Hematopoietic multipotent progenitor cell treated with erythropoietin and hydrocortisone succinate and interleukin-3 and kit ligand, for 4 days (in vitro differentiated cells): ENCODE measurements around the gene OR6C70.
A peak's percentile ranks its signal among the peaks of the same experiment; 100 is the strongest.
"Not testable (repeated sequence)": the region's sequence is repeated elsewhere in the genome, so short reads cannot be mapped to it uniquely, and the experiment has no call there.

Source experiments
- DNase-seq: peaks from one replicate; pipeline ENCODE4 v3.0.0-alpha.2; 2015

Gene OR6C70

DNA sequence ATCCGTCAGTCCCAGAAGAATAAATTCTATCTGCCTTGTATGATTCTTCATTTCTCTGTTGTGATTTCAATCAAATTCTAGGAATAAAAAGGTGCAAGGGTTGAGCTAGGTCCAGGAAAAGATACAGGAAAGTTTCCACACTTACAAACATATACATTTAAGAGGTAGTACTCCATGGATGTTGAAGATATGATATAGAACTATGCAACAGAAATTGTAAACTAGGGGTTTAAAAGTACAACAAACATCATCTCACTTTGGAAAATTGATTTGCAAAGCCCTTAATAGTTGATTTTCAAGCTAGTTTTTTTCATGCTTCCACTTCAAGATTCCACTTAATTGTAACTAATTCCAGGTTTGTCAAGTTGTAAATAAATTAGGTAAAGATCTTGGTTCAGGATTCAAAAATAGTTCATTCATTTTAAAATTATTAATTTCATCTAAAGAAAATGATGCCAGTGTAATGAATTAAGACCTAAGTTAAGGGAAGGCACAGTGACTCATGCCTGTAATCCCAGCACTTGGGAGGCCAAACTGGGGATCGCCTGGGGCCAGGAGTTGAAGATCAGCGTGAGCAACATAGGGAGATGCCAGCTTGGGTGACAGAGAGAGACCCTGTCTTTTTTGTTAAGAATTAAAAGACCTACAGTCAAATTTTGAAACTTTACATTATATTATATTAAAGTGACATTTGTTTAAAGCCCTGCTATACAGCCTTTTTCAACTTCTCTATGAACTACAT, at the start of gene OR6C70:
Gene OR6C70, minus strand, starts transcription at position 51 of the 742 bp plus-strand sequence. Its CDS starts 0 bp downstream, at position 51.
- no peak for DNase-seq

DNA sequence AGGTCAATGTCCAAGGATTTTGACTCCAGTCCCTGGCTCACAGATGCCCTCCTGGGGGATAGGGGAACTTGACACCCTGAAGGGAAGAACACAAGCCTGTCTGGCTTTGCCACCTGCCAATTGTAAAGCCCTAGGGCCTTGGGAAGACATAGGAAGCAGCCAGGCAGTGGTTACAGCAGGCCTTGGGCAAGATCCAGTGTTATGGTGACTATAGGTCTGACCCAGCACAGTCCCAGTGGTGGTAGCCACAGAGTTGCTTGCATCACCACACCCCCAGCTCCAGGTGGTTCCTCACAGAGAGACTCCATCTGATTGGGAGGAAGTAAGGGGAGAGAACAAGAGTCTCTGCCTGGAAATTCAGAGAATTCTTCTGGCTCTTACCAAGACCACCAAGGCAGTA, 46.5 kb upstream of the OR6C70 start:
- DNase-seq = peak; percentile 22

DNA sequence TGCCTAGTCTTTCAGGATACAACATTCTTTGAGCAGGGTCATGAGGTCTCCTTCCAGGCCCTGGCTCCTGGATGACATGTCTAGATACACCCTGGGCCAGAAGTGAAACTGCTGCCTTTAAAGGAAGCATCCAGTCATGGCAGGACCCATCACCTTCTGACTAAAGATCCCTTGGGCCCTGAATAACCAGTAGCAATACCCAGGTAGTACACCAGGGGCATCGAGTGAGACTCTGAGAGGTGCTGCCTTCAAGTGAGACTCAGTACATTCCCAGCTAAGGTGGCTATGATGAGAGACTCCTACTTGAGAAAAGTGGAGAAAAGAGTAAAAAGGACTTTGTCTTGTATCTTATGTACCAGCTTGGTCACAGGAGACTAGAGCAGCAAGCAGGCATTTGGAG, 45.8 kb upstream of the OR6C70 start:
- DNase-seq = peak; percentile 14

DNA sequence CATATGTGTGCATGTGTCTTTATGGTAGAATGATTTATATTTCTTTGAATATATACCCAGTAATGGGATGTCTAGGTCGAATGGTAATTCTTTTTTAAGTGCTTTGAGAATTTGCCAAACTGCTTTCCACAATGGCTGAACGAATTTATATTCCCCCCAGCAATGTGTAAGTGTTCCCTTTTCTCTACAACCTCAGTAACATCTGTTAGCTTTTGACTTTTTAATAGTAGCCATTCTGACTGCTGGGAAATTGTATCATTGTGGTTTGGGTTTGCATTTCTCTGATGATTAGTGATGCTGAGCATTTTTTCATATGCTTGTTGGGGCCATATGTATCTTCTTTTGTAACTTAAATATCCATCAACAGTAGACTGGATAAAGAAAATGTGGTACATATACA, 31.7 kb upstream of the OR6C70 start:
- no peak for DNase-seq

DNA sequence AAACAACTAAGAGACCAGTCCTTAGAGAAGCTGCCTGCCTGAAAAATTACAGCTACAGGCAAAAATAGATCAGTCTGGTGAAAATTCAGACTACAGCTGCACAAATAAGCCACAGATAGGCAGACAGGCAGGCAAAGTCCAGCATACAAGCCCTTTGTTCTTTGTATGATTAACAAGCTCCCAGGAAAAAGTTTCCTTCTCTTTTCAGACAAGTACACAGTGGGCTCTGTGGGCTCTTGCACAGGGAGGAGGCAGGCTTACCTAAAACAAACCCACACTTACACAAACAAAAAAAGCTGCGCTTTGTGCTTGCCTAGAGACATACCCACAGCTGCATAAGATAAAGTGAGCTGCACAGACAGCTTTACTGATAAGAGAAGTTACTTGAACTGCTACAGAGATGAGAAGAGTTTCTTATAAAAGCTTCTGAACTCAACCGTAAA, 29.9 kb upstream of the OR6C70 start:
- peak; percentile 81 for DNase-seq

DNA sequence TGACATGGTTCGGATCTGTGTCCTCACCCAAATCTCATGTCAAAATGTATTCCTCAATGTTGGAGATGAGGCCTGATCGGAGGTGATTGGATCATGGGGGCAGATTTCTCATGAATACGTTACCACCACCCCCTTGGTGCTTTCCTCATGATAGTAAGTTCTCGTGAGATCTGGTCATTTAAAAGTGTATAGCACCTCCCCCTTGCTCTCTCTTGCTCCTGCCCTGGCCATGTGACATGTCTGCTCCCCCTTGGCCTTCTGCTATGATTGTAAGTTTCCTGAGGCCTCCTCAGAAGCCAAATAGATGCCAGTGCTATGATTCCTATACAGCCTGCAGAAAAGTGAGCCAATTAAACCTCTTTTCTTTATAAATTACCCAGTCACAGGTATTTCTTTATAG, 29.3 kb upstream of the OR6C70 start:
- DNase-seq = peak; percentile 4

DNA sequence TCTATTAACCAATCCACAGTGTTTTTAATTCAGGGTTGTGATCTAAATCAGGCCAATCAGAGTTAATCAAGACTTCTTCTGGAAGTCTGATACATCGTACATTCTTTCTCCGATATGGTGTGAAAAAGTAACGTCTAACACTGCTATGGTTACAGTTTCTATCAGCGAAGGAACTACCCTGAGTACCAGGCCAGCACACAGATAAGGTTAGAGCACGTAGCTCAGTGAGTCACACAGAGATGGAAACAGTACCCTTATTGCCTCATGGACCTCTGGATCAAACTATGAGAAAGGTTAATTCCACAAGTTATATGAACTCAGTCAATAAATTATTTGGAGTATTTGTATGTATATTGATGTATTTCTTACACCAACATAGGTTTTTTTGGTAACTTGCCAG, 25.6 kb upstream of the OR6C70 start:
- DNase-seq = no peak

DNA sequence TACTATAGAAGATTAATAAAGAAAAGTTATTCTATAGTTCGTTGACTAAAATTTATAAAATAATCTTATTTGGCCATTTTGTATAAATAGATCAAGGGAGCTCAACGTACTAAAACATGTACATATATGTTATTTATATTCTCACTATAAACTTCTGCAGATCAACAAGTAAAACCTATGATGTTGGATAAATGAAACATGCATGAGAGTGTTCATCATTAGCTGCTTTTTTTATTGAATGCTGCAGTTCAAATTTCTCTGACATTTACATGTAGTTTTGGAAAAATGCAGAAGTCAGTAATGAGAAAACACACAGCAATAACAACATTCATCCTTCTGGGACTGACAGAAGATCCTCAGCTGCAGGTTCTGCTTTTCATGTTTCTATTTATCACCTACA, 22.1 kb upstream of the OR6C70 start, which contains the start of gene OR6C68:
Gene OR6C68, plus strand, starts transcription at position 301 of the 400 bp plus-strand sequence. Its CDS starts 0 bp downstream, at position 301.
- DNase-seq = no peak

DNA sequence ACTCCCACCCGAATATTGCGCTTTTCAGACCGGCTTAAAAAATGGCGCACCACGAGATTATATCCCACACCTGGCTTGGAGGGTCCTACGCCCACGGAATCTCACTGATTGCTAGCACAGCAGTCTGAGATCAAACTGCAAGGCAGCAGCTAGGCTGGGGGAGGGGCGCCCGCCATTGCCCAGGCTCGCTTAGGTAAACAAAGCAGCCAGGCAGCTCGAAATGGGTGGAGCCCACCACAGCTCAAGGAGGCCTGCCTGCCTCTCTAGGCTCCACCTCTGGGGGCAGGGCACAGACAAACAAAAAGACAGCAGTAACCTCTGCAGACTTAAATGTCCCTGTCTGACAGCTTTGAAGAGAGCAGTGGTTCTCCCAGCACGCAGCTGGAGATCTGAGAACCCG, 14.3 kb upstream of the OR6C70 start:
- DNase-seq = not testable (repeated sequence)

DNA sequence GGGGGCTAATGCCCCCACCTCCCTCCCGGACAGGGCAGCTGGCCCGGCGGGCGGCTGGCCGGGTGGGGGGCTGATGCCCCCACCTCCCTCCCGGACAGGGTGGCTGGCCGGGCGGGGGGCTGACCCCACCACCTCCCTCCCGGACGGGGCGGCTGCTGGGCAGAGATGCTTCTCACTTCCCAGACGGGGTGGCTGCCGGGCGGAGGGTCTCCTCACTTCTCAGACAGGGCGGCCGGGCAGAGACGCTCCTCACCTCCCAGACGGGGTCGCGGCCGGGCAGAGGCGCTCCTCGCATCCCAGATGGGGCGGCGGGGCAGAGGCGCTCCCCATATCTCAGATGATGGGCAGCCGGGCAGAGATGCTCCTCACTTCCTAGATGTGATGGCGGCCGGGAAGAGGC, 9.2 kb upstream of the OR6C70 start:
- not testable (repeated sequence) for DNase-seq

DNA sequence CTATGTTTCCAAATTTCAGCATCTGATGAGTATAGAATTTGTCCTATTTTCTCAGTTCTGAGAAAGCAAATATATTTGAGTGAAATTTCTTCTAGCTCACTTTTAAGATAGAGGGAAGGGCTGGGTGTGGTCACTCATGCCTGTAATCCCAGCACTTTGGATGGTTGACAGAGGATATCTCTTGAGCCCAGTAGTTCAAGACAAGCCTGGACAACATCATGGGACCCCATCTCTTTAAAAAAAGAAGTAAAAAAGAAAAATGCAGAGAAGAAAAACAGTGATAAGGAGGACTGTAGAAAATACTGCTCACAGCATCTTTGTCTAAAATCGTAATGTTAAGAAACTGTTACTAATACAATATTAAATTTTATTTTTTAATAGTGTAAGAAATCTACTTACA, 2.3 kb upstream of the OR6C70 start:
- DNase-seq = no peak

DNA sequence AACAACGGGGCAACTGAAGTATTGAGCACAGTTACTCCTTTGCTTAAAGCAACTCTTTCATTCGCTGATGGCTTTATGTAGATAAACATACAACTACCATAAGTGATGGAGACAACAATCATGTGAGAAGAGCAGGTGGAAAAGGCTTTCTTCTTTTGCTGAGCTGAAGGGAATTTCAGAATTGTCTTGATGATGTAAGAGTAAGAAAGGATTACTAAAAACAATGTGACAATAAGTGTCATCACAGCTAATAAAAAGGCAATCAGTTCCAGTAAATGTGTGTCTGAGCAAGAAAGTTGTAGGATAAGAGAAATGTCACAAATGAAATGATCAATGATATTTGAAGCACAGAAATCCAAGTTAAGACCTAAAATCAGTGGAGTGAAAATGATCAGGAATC, 647 bp downstream of the OR6C70 start:
- no peak for DNase-seq

DNA sequence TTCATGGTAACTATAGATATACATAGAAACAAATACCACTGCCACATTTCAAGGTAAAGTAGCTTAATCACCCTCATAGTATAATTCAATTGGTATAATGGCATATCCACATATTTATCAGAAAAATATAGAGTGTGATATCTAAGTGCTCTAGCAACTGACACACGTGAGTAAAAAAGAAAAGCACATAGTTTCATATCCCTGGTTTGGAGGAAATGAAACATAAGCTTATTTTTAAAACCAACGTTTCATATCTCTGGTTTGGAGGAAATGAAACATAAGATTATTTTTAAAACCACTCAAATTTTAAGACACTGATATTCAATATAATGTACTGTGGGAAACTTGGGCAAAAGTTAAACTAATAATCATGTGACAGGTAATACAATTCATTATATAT, 2.1 kb downstream of the OR6C70 start:
- no peak for DNase-seq

DNA sequence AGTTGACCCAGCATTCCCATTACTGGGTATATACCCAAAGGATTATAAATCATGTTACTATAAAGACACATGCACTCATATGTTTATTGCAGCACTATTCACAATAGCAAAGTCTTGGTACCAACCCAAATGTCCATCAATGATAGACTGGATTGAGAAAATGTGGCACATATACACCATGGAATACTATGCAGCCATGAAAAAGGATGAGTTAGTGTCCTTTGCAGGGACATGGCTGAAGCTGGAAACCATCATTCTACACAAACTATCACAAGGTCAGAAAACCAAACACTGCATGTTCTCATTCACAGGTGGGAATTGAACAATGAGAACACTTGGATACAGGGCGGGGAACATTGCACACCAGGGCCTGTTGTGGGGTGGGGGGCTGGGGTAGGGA, 5.0 kb downstream of the OR6C70 start:
- DNase-seq = not testable (repeated sequence)

DNA sequence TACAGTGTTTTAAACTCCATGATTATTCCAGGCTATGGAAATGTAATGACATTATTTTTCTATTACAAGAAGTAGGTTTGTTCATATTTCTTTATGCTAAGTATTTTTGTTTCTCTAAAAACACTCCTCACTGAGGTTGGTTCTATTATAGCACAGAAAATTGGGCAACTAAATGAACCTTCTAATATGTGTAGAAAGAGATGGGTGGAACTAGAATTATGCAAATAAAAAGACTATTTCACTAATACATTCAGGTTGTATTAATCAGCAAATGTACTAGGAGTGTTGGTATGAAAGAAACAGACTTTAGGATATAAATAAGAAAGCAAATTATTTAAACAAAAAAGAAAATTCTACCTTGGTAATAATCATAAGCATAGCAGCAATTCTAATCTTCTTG, 21.1 kb downstream of the OR6C70 start:
- DNase-seq = no peak

DNA sequence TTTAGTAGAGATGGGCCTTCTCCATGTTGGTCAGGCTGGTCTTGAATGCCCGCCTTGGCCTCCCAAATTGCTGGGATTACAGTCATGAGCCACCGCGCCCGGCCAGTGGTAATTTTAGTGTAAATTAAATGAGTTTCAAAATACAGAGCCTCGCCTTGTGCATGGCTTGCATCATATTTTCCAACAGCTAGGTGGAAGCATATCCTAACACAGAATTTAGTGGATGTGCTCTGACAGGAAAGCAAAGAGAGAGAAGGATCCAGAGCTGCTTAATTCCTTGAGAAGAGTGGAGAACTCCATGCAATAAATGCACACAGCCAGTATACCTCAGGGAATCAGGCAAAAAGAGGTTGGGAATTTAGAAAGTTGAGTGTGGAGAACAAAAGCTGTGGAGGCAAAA, 23.6 kb downstream of the OR6C70 start:
- DNase-seq = peak; percentile 10

DNA sequence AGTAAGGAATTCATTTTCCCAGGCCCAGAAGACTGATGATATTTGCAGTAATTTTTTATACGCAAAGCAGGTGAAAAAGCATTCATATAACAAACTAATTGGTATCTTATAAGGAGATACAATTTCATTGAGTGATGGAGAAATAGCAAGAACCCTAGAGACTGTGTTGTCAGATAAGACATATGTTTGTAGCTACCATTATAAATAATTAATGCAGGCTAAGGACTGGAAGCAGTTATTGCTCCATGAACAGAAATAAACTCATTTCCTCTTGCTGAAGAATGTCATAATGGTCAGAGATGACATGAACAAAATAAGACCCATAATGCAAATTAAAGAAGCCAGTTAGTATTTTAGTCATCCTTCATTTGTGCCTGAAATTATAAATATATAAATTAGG, 24.6 kb downstream of the OR6C70 start:
- no peak for DNase-seq

DNA sequence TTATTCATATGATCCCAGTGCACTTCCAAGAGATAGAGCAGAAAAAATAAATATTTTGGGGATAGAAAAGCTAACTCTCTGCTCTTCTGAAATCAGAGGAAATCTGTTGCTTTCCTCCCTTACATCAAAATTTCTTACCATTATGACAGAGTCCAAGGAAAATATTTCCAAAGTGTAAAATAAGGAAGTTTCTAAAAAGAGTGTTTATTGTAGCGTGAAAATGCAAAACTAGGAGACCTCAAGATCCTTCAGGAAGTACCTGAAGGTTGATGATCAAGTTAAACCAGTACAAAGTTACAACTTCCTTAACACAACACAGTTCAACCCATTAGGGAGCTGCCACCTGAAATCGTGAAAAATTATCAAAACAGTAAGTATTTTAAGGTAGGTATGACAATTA, 26.2 kb downstream of the OR6C70 start, which contains the start of gene OR6C2:
Gene OR6C2, plus strand, starts transcription at position 301 of the 400 bp plus-strand sequence. CDS start 8,138 bp downstream, outside the sequence.
- DNase-seq = no peak

DNA sequence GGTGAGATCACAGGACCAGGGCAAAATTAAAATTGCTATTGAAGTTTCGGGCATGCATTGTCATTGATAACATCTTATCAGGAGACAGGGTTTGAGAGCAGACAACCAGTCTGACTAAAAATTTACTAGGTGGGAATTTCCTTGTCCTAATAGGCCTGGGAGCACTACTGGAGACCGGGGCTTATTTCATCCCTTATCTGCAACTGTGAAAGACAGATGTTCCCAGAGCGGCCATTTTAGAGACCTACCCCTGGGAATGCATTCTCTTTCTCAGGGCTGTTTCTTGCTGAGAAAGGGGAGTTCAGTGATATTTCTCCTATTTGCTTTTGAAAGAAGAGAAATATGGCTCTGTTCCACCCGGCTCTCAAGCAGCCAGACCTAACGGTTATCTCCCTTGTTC, 28.7 kb downstream of the OR6C70 start:
- not testable (repeated sequence) for DNase-seq

DNA sequence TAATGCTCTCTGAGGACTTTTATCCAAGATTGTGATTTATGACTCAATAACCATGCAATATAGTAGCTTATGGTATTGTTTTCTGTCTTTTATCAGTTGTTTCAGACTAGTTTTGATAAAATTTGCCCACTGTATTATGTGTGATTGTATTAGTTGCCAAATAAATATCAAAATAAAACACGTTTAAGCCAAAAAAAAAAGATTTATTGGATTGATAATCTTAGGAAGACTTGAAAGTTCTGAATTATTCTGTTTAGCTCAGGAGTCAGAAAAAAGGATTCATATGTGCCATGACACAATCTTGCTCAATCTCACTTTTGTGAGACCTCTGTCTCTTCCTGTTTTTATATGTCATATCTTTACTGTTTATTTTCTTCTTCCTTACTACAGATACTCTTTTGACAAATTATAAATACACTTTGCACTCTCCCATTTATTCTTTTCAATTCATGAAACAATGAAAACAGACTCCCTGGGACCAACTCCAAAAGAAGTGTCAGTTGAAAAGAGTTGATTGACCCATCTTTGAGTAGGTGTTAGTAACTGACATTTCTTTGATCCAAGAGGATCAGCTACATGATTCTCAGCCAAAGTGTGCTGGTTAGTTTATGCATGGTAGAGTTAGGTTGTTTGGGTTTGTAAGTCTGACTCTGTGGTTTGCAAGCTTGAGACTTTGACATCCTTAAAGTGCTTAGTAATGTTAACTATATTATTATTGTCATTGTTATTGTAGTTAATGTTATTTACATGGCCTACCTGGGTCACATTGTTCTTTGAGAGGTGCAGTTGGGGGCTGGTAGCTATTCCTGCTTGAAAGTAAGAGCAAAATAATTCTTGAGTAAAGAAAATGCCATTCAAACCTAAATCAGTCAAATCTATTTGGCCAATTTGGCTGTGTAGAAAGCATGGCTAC, 41.4 kb downstream of the OR6C70 start:
- DNase-seq = peak; percentile 7

DNA sequence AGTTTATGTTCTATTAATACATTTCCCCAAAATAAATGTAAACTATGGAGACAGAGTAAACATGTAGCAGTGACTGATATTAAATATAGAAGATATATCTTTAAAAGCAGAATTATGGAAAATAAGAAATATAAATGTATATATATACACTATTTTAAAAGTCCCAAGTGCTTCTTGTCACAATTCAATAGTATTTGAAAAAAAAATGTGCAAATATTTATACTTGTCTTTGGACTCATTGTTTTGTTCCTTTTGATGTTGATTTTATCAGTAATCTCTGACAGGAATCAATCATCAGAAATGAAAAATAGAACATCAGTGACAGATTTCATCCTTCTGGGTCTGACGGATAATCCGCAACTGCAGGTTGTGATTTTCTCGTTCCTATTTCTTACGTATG, 44.0 kb downstream of the OR6C70 start, which contains the start of gene OR6C76:
Gene OR6C76, plus strand, starts transcription at position 301 of the 400 bp plus-strand sequence. Its CDS starts 0 bp downstream, at position 301.
- DNase-seq = no peak

DNA sequence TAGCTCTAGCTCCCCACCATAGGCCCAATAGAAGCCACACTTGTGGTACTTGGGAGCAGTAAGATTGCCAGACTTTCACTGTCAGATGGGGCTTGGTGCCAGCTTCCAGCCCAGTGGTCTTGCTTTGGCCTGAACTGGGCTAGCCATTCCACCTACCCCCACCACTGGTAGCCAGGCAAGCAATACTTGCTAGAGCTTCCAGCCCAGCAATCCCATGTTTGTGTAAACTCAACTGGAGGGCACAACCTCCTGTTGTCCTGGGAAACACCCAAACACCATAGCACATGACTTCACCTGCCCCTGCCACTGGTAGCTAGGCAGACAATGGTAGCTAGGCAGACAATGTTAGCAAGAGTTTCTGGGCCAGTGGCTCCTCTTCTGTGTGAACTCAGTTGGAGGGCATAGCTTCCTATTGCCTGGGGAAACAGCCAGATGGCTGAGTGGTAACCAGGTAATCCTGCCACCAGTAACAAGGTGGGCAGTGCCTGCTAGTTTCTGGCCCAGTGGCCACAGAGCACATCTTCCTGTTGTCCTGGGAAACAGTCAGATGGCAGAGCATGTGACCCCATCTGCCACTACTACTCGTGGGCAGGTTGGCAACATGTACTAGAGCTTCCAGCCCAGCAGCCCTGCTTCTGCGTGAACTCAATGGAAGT, 49.5 kb downstream of the OR6C70 start:
- DNase-seq = no peak
